ENCODE measurements around the gene MFSD11. TPM values are rescaled to one million over a fixed set of nuclear protein-coding genes. Genes with fewer than 3 reads are reported as not detected.
"Not testable (repeated sequence)": the region's sequence is repeated elsewhere in the genome, so short reads cannot be mapped to it uniquely, and the experiment has no call there.

MFSD11 gene
- total RNA-seq, 4 donors from 2014 or later, result 7.6 to 41.3 (median 25.7) TPM

GRCh38 chr17:76697702-76698465 is 40.0 kb upstream of the MFSD11 start:
- H3K36me3 ChIP-seq, result no peaks in the 10 kb centered on the region
- in situ Hi-C loops (cut with MboI; ENCODE audit: low pct_ligation_motif_present in 1 of 4, low pct_unique_long_range_greater_than_20kb in 1 of 4, low sequenced_read_pairs in 3 of 4) (no loop called here), intact Hi-C loops (cut with DNase I; ENCODE audit: low total_unique reads) (no loop called here)
- H3K27ac ChIP-seq, result peak overlapping the region; percentile 76 to 92 (median 86)
- no peaks in the 10 kb centered on the region for H3K9me3 ChIP-seq
- no peaks in the 10 kb centered on the region for H3K27me3 ChIP-seq
- no peak overlapping the region for H3K4me3 ChIP-seq
- H3K4me1 ChIP-seq, result peaks cover 27 to 78% (median 41%) of the 10 kb centered on the region in 4 donors
- DNase-seq, result no peak
- WGBS, 2 donors (ENCODE audit: low coverage in 1 of 2), result 54 to 85% methylated on average over 4 to 17 of the region's 17 CpGs
- no peak for TF ChIP-seq POLR2A (IDR thresholded peaks at IDR 0.05)
- no peak for TF ChIP-seq EP300 (IDR thresholded peaks at IDR 0.05; ENCODE audit: low read depth)
- TF ChIP-seq POLR2AphosphoS5 (IDR thresholded peaks at IDR 0.05), result no peak
- TF ChIP-seq CTCF (IDR thresholded peaks at IDR 0.05), result no peak

- H3K36me3 ChIP-seq; intact Hi-C loops (cut with DNase I; ENCODE audit: low total_unique reads); in situ Hi-C loops (cut with MboI; ENCODE audit: low pct_ligation_motif_present in 1 of 4, low pct_unique_long_range_greater_than_20kb in 1 of 4, low sequenced_read_pairs in 3 of 4); DNase-seq; H3K27me3 ChIP-seq; H3K9me3 ChIP-seq; H3K4me3 ChIP-seq: not testable (repeated sequence)
- WGBS, 2 donors (ENCODE audit: low coverage in 1 of 2), result 99% methylated on average over 7 of the region's 7 CpGs; no CpG with 5 or more reads in 1 of the 2 donors
- Histone ChIP-seq H3K27ac (peak overlapping the region; percentile 76 to 92 (median 86)), H3K4me1 (peaks cover 27 to 82% (median 41%) of the 10 kb centered on the region in 4 donors)
Observed at GRCh38 chr17:76698466-76698977, 39.4 kb upstream of the MFSD11 start.

GRCh38 chr17:76700270-76700616 is 37.7 kb upstream of the MFSD11 start:
- Histone ChIP-seq H3K27ac (peak overlapping the region; percentile 76 to 92 (median 86)), H3K4me3 (no peak overlapping the region), H3K36me3 (no peaks in the 10 kb centered on the region), H3K4me1 (peaks cover 27 to 77% (median 37%) of the 10 kb centered on the region in 4 donors), H3K9me3 (no peaks in the 10 kb centered on the region), H3K27me3 (no peaks in the 10 kb centered on the region)
- DNase-seq, result no peak
- TF ChIP-seq CTCF (IDR thresholded peaks at IDR 0.05) (no peak), EP300 (IDR thresholded peaks at IDR 0.05; ENCODE audit: low read depth) (no peak), POLR2A (IDR thresholded peaks at IDR 0.05) (no peak), POLR2AphosphoS5 (IDR thresholded peaks at IDR 0.05) (no peak)
- in situ Hi-C loops (cut with MboI; ENCODE audit: low pct_ligation_motif_present in 1 of 4, low pct_unique_long_range_greater_than_20kb in 1 of 4, low sequenced_read_pairs in 3 of 4) (loop anchor here in 1 of 4 donors (25.0 kb wide), 1 partner anchor 163 kb away; the partner anchor contains the start of genes CYGB and PRCD), intact Hi-C loops (cut with DNase I; ENCODE audit: low total_unique reads) (no loop called here)
- 59% methylated on average over 8 of the region's 8 CpGs; no CpG with 5 or more reads in 1 of the 2 donors for WGBS, 2 donors (ENCODE audit: low coverage in 1 of 2)

GRCh38 chr17:76700617-76701470 is 37.1 kb upstream of the MFSD11 start:
- H3K27ac ChIP-seq, result peak overlapping the region; percentile 76 to 92 (median 86)
- peaks cover 23 to 71% (median 34%) of the 10 kb centered on the region in 4 donors for H3K4me1 ChIP-seq
- peak overlapping the region in 1 of 4 donors; percentile 22 for H3K4me3 ChIP-seq
- peak; percentile 43 for DNase-seq
- no peaks in the 10 kb centered on the region for H3K36me3 ChIP-seq
- intact Hi-C loops (cut with DNase I; ENCODE audit: low total_unique reads), result no loop called here
- WGBS, 2 donors (ENCODE audit: low coverage in 1 of 2), result 70% methylated on average over 33 of the region's 33 CpGs; no CpG with 5 or more reads in 1 of the 2 donors
- TF ChIP-seq CTCF (IDR thresholded peaks at IDR 0.05) (no peak), POLR2AphosphoS5 (IDR thresholded peaks at IDR 0.05) (peak; percentile 17 to 65 (median 36))
- H3K9me3 ChIP-seq, result no peaks in the 10 kb centered on the region
- in situ Hi-C loops (cut with MboI; ENCODE audit: low pct_ligation_motif_present in 1 of 4, low pct_unique_long_range_greater_than_20kb in 1 of 4, low sequenced_read_pairs in 3 of 4), result loop anchor here in 1 of 4 donors (25.0 kb wide), 1 partner anchor 164 kb away; the partner anchor contains the start of genes CYGB and PRCD
- no peaks in the 10 kb centered on the region for H3K27me3 ChIP-seq
